Measurements from ENCODE around the gene CXCL11. TPM values are rescaled to one million over a fixed set of nuclear protein-coding genes. Genes with fewer than 3 reads are reported as not detected.
A peak's percentile ranks its signal among the peaks of the same experiment; 100 is the strongest.

The CXCL11 gene
- total RNA-seq, 1 experiment from 2014 or later, result not detected

GRCh38 chr4:75992462-75992861 is 43.4 kb downstream of the CXCL11 start:
- Histone ChIP-seq H3K27ac (no peak overlapping the region), H3F3A (ENCODE audit: insufficient read depth, low read depth) (no peaks in the 10 kb centered on the region), H3K79me2 (ENCODE audit: low read depth) (peaks cover 32% of the 10 kb centered on the region), H3K4me1 (replicated peaks; ENCODE audit: insufficient read depth) (peaks cover 16% of the 10 kb centered on the region), H3K9me3 (ENCODE audit: insufficient read depth, low read depth) (no peaks in the 10 kb centered on the region), H3K4me3 (no peak overlapping the region), H4K20me1 (ENCODE audit: insufficient read depth) (peaks cover 11% of the 10 kb centered on the region), H3K36me3 (ENCODE audit: low read depth) (no peaks in the 10 kb centered on the region), H2AFZ (no peak overlapping the region), H3K4me2 (no peak overlapping the region), H3K9me2 (ENCODE audit: insufficient read depth) (no peaks in the 10 kb centered on the region), H3K27me3 (ENCODE audit: insufficient read depth, low read depth) (no peaks in the 10 kb centered on the region)
- no peak for TF ChIP-seq CTCF (conservative IDR thresholded peaks at IDR 0.05)
- TF ChIP-seq EZH2 (IDR thresholded peaks at IDR 0.05; ENCODE audit: low read depth), result no peak
- no peak for DNase-seq
- intact Hi-C loops (cut with micrococcal nuclease; ENCODE audit: unreplicated experiment), result loop anchor here (10.0 kb wide), 1 partner anchor 512 kb away; no protein-coding TSS in a partner anchor
- ChIA-PET POLR2A (ENCODE audit: unreplicated experiment) (no interaction called here), CTCF (no interaction called here)
- no TSS peak for BruUV-seq (replicated peaks)

- no peak for TF ChIP-seq CTCF (conservative IDR thresholded peaks at IDR 0.05)
- no peak for TF ChIP-seq EZH2 (IDR thresholded peaks at IDR 0.05; ENCODE audit: low read depth)
- Histone ChIP-seq H3K79me2 (ENCODE audit: low read depth) (peaks cover 56% of the 10 kb centered on the region), H3K36me3 (ENCODE audit: low read depth) (no peaks in the 10 kb centered on the region), H3K4me1 (replicated peaks; ENCODE audit: insufficient read depth) (peaks cover 16% of the 10 kb centered on the region), H3K27me3 (ENCODE audit: insufficient read depth, low read depth) (no peaks in the 10 kb centered on the region), H3K9me2 (ENCODE audit: insufficient read depth) (no peaks in the 10 kb centered on the region), H3K9me3 (ENCODE audit: insufficient read depth, low read depth) (no peaks in the 10 kb centered on the region), H4K20me1 (ENCODE audit: insufficient read depth) (peaks cover 18% of the 10 kb centered on the region), H3K27ac (no peak overlapping the region), H3F3A (ENCODE audit: insufficient read depth, low read depth) (no peaks in the 10 kb centered on the region), H3K4me2 (peak overlapping the region; percentile 99), H2AFZ (peak overlapping the region; percentile 93), H3K4me3 (peak overlapping the region; percentile 92)
- ChIA-PET CTCF (no interaction called here), POLR2A (ENCODE audit: unreplicated experiment) (interaction anchor here (0.7 kb wide), 1 partner anchor 291 kb away, joined by 6 read pairs; no protein-coding TSS in a partner anchor)
- DNase-seq, result no peak
- intact Hi-C loops (cut with micrococcal nuclease; ENCODE audit: unreplicated experiment), result loop anchor here (10.0 kb wide), 1 partner anchor 515 kb away; no protein-coding TSS in a partner anchor
- no TSS peak for BruUV-seq (replicated peaks)
Measured at GRCh38 chr4:75989846-75990528, 45.9 kb downstream of the CXCL11 start.

- Histone ChIP-seq H3K4me2 (no peak overlapping the region), H3K9me3 (ENCODE audit: insufficient read depth, low read depth) (no peaks in the 10 kb centered on the region), H3K36me3 (ENCODE audit: low read depth) (no peaks in the 10 kb centered on the region), H4K20me1 (ENCODE audit: insufficient read depth) (peaks cover 18% of the 10 kb centered on the region), H3K9me2 (ENCODE audit: insufficient read depth) (no peaks in the 10 kb centered on the region), H3K27ac (no peak overlapping the region), H2AFZ (no peak overlapping the region), H3F3A (ENCODE audit: insufficient read depth, low read depth) (no peaks in the 10 kb centered on the region), H3K4me3 (no peak overlapping the region), H3K27me3 (ENCODE audit: insufficient read depth, low read depth) (no peaks in the 10 kb centered on the region), H3K4me1 (replicated peaks; ENCODE audit: insufficient read depth) (peaks cover 13% of the 10 kb centered on the region; the same call in 1 of the 2 replicates), H3K79me2 (ENCODE audit: low read depth) (peaks cover 53% of the 10 kb centered on the region)
- intact Hi-C loops (cut with micrococcal nuclease; ENCODE audit: unreplicated experiment), result no loop called here
- ChIA-PET CTCF (no interaction called here), POLR2A (ENCODE audit: unreplicated experiment) (no interaction called here)
- no peak for TF ChIP-seq CTCF (conservative IDR thresholded peaks at IDR 0.05)
- TF ChIP-seq EZH2 (IDR thresholded peaks at IDR 0.05; ENCODE audit: low read depth), result no peak
- no TSS peak for BruUV-seq (replicated peaks)
- DNase-seq, result no peak
Measured at GRCh38 chr4:75985116-75985515, 50.8 kb downstream of the CXCL11 start.

Other genes with a start within 250 kb of the CXCL11 start
- gene PPEF2, start 133.6 kb downstream of the CXCL11 start, total RNA-seq (2021), result not detected in 2 replicates
- 3.6 and 3.9 TPM in 2 replicates for gene NAAA, start 95.1 kb downstream of the CXCL11 start, total RNA-seq (2021)
- gene SDAD1, start 45.1 kb downstream of the CXCL11 start, total RNA-seq (2021), result 14.9 and 23.2 TPM in 2 replicates
- gene CXCL9, start 28.6 kb downstream of the CXCL11 start, total RNA-seq (2021), result not detected in 2 replicates
- not detected in 2 replicates for gene CXCL10, start 12.6 kb downstream of the CXCL11 start, total RNA-seq (2021)
- gene ART3, start 38.6 kb upstream of the CXCL11 start, total RNA-seq (2021), result not detected in 2 replicates
- gene NUP54, start 112.3 kb upstream of the CXCL11 start, total RNA-seq (2021), result 28.4 and 30.9 TPM in 2 replicates
- gene SCARB2, start 177.8 kb upstream of the CXCL11 start, total RNA-seq (2021), result 37.6 and 64.7 TPM in 2 replicates
- 2.2 and 2.5 TPM in 2 replicates for gene FAM47E, start 215.7 kb upstream of the CXCL11 start, total RNA-seq (2021)